Loucy (cell line): ENCODE measurements around the gene IZUMO2.

Experiments
- H2AFZ ChIP-seq: fragments of 200-600 bp; sonication (generic); 2 replicates; pipeline ENCODE4 v1.6.0; 2016; ENCODE audit warnings: antibody characterized with exemption, mild to moderate bottlenecking, low read length, moderate library complexity
- H3F3A ChIP-seq: fragments of 200-600 bp; 2 replicates; pipeline ENCODE4 v1.6.0; 2016; ENCODE audit warnings: antibody characterized with exemption, low read depth, mild to moderate bottlenecking
- H3K27me3 ChIP-seq: fragments of 200-600 bp; sonication (generic); 2 replicates; pipeline ENCODE4 v1.6.1; 2014; ENCODE audit warnings: low read length, mild to moderate bottlenecking; ENCODE audit not compliant: insufficient read depth, poor library complexity, severe bottlenecking
- H3K36me3 ChIP-seq: fragments of 200-600 bp; sonication (generic); 2 replicates; pipeline ENCODE4 v1.6.1; 2016; ENCODE audit warnings: low read length; ENCODE audit not compliant: insufficient read depth
- H3K4me1 ChIP-seq: fragments of 200-600 bp; sonication (generic); 2 replicates; pipeline ENCODE4 v1.5.1; 2014; ENCODE audit warnings: low read length, mild to moderate bottlenecking; ENCODE audit not compliant: insufficient read depth, poor library complexity, severe bottlenecking
- H3K4me2 ChIP-seq: fragments of 200-600 bp; sonication (generic); 2 replicates; pipeline ENCODE4 v1.6.0; 2014; ENCODE audit warnings: antibody characterized with exemption, low read length, low read depth, mild to moderate bottlenecking; ENCODE audit not compliant: poor library complexity, severe bottlenecking
- H3K4me3 ChIP-seq: fragments of 200-600 bp; sonication (generic); 2 replicates; pipeline ENCODE4 v1.5.1; 2014; ENCODE audit warnings: low read length, mild to moderate bottlenecking, mixed read lengths; ENCODE audit not compliant: poor library complexity, severe bottlenecking
- H3K79me2 ChIP-seq: fragments of 200-600 bp; sonication (generic); 2 replicates; pipeline ENCODE4 v1.6.1; 2014; ENCODE audit warnings: low read length; ENCODE audit not compliant: insufficient read depth
- H3K9ac ChIP-seq: fragments of 200-600 bp; sonication (generic); 2 replicates; pipeline ENCODE4 v1.6.0; 2014; ENCODE audit warnings: mild to moderate bottlenecking, low read depth, low read length, moderate library complexity; ENCODE audit not compliant: poor library complexity, severe bottlenecking
- H3K9me2 ChIP-seq: fragments of 200-600 bp; sonication (generic); replicated peaks from 2 replicates; pipeline ENCODE4 v1.6.1; 2016; ENCODE audit warnings: low read depth, low read length, mixed read lengths
- H3K9me3 ChIP-seq: fragments of 200-600 bp; sonication (generic); 2 replicates; pipeline ENCODE4 v1.6.1; 2014; ENCODE audit warnings: mild to moderate bottlenecking, antibody characterized with exemption, low read length, low read depth; ENCODE audit not compliant: insufficient read depth
- H4K20me1 ChIP-seq: fragments of 200-600 bp; sonication (generic); 2 replicates; pipeline ENCODE4 v1.6.0; 2014; ENCODE audit warnings: antibody characterized with exemption, low read length, mild to moderate bottlenecking; ENCODE audit not compliant: insufficient read depth, poor library complexity, severe bottlenecking
- EZH2phosphoT487 ChIP-seq: fragments of 200-600 bp; IDR thresholded peaks from 2 replicates; pipeline ENCODE4 v1.6.1; 2018; ENCODE audit warnings: antibody characterized with exemption, mild to moderate bottlenecking, moderate library complexity, borderline replicate concordance
- TF ChIP-seq, protein P1 (sequence below): fragments of 200-600 bp; sonication (generic); conservative IDR thresholded peaks from 2 replicates; pipeline ENCODE4 v1.5.1; 2014; ENCODE audit warnings: mild to moderate bottlenecking, antibody characterized with exemption, low read length

IZUMO2 gene

DNA sequence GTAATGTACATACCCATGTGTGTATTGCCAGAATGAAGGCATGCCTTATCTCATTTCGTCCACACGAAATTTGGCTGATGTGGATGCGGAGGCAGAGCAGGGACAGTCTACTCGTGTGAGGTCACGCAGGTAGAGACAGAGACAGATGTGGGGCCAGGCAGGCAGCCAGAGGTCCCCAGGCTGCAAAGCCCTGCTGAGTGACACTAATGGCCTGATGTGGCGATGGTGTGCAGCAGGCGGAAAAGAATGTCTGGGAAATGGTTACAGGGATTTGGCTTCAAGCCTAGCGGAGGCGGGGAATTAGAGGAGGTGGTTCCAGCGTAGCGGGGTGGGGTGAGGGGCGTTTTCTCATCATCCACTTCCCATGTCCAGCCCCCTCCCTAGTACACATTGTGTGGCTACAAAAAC, 4.2 kb upstream of the IZUMO2 start:
- TF ChIP-seq EZH2phosphoT487 = no peak
- TF ChIP-seq, protein P1, sequence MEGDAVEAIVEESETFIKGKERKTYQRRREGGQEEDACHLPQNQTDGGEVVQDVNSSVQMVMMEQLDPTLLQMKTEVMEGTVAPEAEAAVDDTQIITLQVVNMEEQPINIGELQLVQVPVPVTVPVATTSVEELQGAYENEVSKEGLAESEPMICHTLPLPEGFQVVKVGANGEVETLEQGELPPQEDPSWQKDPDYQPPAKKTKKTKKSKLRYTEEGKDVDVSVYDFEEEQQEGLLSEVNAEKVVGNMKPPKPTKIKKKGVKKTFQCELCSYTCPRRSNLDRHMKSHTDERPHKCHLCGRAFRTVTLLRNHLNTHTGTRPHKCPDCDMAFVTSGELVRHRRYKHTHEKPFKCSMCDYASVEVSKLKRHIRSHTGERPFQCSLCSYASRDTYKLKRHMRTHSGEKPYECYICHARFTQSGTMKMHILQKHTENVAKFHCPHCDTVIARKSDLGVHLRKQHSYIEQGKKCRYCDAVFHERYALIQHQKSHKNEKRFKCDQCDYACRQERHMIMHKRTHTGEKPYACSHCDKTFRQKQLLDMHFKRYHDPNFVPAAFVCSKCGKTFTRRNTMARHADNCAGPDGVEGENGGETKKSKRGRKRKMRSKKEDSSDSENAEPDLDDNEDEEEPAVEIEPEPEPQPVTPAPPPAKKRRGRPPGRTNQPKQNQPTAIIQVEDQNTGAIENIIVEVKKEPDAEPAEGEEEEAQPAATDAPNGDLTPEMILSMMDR = no peak
- no peaks in the 10 kb centered on the region for H3K4me1 ChIP-seq
- H3K4me3 ChIP-seq = no peak overlapping the region
- no peak overlapping the region for H2AFZ ChIP-seq
- H4K20me1 ChIP-seq = no peaks in the 10 kb centered on the region
- 0 out of 2 replicates have a peak, but pooled peaks cover 3% of the 10 kb centered on the region for H3K9me3 ChIP-seq
- H3K9me2 ChIP-seq = no peaks in the 10 kb centered on the region
- H3K27me3 ChIP-seq = no peaks in the 10 kb centered on the region
- H3K9ac ChIP-seq = no peak overlapping the region
- no peaks in the 10 kb centered on the region for H3K79me2 ChIP-seq
- H3K4me2 ChIP-seq = no peak overlapping the region
- no peaks in the 10 kb centered on the region for H3K36me3 ChIP-seq
- H3F3A ChIP-seq = no peaks in the 10 kb centered on the region

DNA sequence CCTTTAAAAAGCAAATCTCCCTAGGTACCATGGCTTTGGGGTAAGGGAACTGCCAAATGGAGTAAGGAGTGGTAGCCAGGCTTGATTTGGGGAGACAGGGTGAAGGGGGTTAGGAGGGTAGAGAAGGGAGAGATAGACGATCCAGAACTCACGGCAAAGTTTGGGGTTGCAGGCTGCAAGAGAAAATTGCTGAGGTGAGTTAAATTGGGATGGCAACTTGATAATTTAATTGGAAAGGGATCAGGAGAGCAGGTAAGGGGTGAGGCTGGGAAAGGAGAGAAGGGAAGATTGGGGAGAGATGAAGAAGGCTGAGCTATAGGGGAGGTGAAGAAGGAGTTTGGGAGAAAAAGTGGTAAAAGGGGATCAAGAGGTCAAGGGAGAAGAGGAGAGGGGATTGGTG, 4.0 kb downstream of the IZUMO2 start:
- Histone ChIP-seq H3K4me1 (no peaks in the 10 kb centered on the region), H3K36me3 (no peaks in the 10 kb centered on the region), H4K20me1 (no peaks in the 10 kb centered on the region), H3K27me3 (no peaks in the 10 kb centered on the region), H2AFZ (no peak overlapping the region), H3K9me2 (no peaks in the 10 kb centered on the region), H3K4me3 (no peak overlapping the region), H3K9me3 (no peaks in the 10 kb centered on the region), H3K9ac (no peak overlapping the region), H3F3A (no peaks in the 10 kb centered on the region), H3K4me2 (no peak overlapping the region), H3K79me2 (no peaks in the 10 kb centered on the region)
- no peak for TF ChIP-seq EZH2phosphoT487
- TF ChIP-seq, protein P1 = no peak

DNA sequence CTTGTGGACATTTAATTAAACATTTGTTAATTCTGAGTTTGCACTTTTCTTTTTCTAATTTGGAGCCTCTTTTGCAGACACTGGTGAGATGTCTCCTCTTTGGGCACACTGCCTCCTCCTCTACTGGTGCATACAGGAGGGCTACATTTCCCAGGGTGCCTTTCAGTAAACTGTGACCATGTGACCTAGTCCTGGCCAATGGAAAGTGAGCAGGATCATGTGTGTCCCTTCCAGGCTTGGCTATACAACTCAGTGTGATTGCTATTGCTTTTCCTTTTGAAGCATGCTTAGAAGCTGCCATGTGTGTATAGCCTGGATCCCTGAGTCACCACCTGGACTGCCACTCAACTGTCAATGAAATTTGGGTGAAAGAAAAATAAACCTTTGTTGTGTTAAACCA, 4.5 kb downstream of the IZUMO2 start:
- Histone ChIP-seq H3K4me3 (no peak overlapping the region), H3K9me3 (no peaks in the 10 kb centered on the region), H3K27me3 (no peaks in the 10 kb centered on the region), H3K4me2 (no peak overlapping the region), H3K9ac (no peak overlapping the region), H4K20me1 (no peaks in the 10 kb centered on the region), H3F3A (no peaks in the 10 kb centered on the region), H3K36me3 (no peaks in the 10 kb centered on the region), H3K9me2 (no peaks in the 10 kb centered on the region), H3K79me2 (no peaks in the 10 kb centered on the region), H3K4me1 (no peaks in the 10 kb centered on the region), H2AFZ (no peak overlapping the region)
- no peak for TF ChIP-seq EZH2phosphoT487
- TF ChIP-seq, protein P1 = no peak
